Measurements from ENCODE around the gene YWHAB. TPM values are rescaled to one million over a fixed set of nuclear protein-coding genes. Genes with fewer than 3 reads are reported as not detected.

Gene YWHAB
- total and polyA plus RNA-seq, 2 donors from 2014 or later: 156 to 216 TPM

DNA sequence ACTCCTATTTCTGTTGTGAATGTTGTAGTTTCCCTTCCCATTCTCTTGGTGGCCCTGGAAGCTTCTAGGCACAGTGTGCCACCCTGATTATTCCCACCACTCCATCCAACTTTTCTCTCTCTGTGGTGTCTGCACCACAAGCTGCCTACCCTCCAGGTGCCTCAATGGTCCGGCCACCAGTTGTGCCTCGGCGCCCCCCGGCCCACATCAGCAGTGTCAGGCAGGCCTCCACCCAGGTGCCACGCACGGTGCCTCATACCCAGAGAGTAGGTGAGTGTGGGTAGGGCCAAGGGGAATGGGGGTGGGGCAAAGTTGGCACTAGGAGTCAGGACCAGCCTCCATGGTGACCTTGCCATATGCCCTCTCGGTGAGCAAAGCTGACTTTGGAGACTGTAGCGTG lies 47.4 kb downstream of the YWHAB start:
- no peaks in the 10 kb centered on the region for H3K27me3 ChIP-seq (ENCODE audit: control insufficient read depth, insufficient read depth, low read length)
- H3K4me1 ChIP-seq (ENCODE audit: control insufficient read depth in 2 of 3, insufficient read depth in 2 of 3, low read depth in 1 of 3, low read length in 3 of 3): no peaks in the 10 kb centered on the region
- H3K9me3 ChIP-seq (ENCODE audit: control insufficient read depth in 2 of 3, insufficient read depth in 1 of 3, low read length in 3 of 3): no peaks in the 10 kb centered on the region
- TF ChIP-seq CTCF (IDR thresholded peaks at IDR 0.05; ENCODE audit: borderline replicate concordance, extremely low read depth, insufficient read depth): no peak
- DNase-seq (no peak), FAIRE-seq (no peak)
- H3K27ac ChIP-seq (ENCODE audit: low read depth in 2 of 2, low read length in 2 of 2): no peak overlapping the region
- no peak overlapping the region for H3K4me3 ChIP-seq (ENCODE audit: low read length in 3 of 3)
- H3K36me3 ChIP-seq (ENCODE audit: control insufficient read depth in 2 of 3, insufficient read depth in 3 of 3, low read length in 3 of 3): peaks cover 0 to 2% (median 0%) of the 10 kb centered on the region in 3 donors
- no peak overlapping the region for H3K9ac ChIP-seq (ENCODE audit: low read length in 3 of 3)
- intact Hi-C loops (cut with DNase I): no loop called here

DNA sequence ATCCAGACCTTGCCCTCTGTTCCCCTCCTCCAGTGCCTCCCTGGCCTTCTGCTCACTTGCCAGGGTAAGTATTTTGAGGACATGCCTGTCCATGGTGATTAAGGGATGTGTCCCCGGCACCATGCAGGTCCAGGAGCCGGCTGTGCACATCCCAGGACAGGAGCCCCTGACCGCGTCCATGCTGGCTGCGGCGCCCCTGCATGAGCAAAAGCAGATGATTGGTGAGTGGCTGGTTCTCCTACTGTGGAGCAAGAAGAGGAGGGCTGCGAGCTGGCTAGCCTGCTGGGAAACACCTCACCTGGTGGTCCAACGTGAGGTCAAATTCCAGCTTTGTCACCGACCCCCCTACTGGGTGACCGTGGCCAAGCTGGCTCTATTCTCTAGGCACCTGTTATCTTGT lies 51.0 kb downstream of the YWHAB start:
- TF ChIP-seq CTCF (IDR thresholded peaks at IDR 0.05; ENCODE audit: borderline replicate concordance, extremely low read depth, insufficient read depth): no peak
- FAIRE-seq: no peak
- Histone ChIP-seq H3K4me3 (ENCODE audit: low read length in 3 of 3) (no peak overlapping the region), H3K36me3 (ENCODE audit: control insufficient read depth in 2 of 3, insufficient read depth in 3 of 3, low read length in 3 of 3) (peaks cover 0 to 6% (median 3%) of the 10 kb centered on the region in 3 donors), H3K4me1 (ENCODE audit: control insufficient read depth in 2 of 3, insufficient read depth in 2 of 3, low read depth in 1 of 3, low read length in 3 of 3) (peaks cover 0 to 4% (median 0%) of the 10 kb centered on the region in 3 donors), H3K27me3 (ENCODE audit: control insufficient read depth, insufficient read depth, low read length) (no peaks in the 10 kb centered on the region), H3K27ac (ENCODE audit: low read depth in 2 of 2, low read length in 2 of 2) (no peak overlapping the region), H3K9me3 (ENCODE audit: control insufficient read depth in 2 of 3, insufficient read depth in 1 of 3, low read length in 3 of 3) (no peaks in the 10 kb centered on the region), H3K9ac (ENCODE audit: low read length in 3 of 3) (no peak overlapping the region)
- DNase-seq: no peak
- intact Hi-C loops (cut with DNase I): no loop called here

DNA sequence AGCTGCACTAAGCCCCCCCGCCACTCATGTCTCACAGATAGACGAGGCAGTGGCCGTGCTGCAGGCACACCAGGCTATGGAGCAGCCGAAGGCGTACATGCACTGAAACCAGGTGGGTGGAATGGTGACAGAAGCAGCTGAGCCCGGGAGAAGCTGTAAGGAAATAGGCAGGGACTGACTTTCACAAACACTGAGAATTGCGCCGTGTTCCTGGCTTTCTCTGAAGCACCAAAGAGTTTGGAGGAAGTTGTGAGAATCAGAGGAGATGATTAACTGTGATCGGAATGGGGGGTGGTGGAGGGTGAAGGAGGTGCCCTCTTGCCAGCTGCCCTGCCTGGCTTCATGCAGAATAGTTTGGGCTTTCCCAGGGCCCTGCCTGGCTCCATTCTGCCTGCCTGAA lies 53.1 kb downstream of the YWHAB start:
- no peaks in the 10 kb centered on the region for H3K9me3 ChIP-seq (ENCODE audit: control insufficient read depth in 2 of 3, insufficient read depth in 1 of 3, low read length in 3 of 3)
- no peak overlapping the region for H3K9ac ChIP-seq (ENCODE audit: low read length in 3 of 3)
- H3K27ac ChIP-seq (ENCODE audit: low read depth in 2 of 2, low read length in 2 of 2): no peak overlapping the region
- H3K4me3 ChIP-seq (ENCODE audit: low read length in 3 of 3): no peak overlapping the region
- FAIRE-seq: no peak
- no peaks in the 10 kb centered on the region for H3K27me3 ChIP-seq (ENCODE audit: control insufficient read depth, insufficient read depth, low read length)
- no peak for DNase-seq
- intact Hi-C loops (cut with DNase I): no loop called here
- H3K36me3 ChIP-seq (ENCODE audit: control insufficient read depth in 2 of 3, insufficient read depth in 3 of 3, low read length in 3 of 3): peaks cover 2 to 19% (median 13%) of the 10 kb centered on the region in 3 donors
- peaks cover 0 to 4% (median 0%) of the 10 kb centered on the region in 3 donors for H3K4me1 ChIP-seq (ENCODE audit: control insufficient read depth in 2 of 3, insufficient read depth in 2 of 3, low read depth in 1 of 3, low read length in 3 of 3)
- TF ChIP-seq CTCF (IDR thresholded peaks at IDR 0.05; ENCODE audit: borderline replicate concordance, extremely low read depth, insufficient read depth): no peak

- peaks cover 4 to 24% (median 13%) of the 10 kb centered on the region in 3 donors for H3K36me3 ChIP-seq (ENCODE audit: control insufficient read depth in 2 of 3, insufficient read depth in 3 of 3, low read length in 3 of 3)
- no peak for FAIRE-seq
- intact Hi-C loops (cut with DNase I): no loop called here
Measured at GRCh38 chr20:44941120-44941691, 55.7 kb downstream of the YWHAB start.

More at GRCh38 chr20:44941120-44941691, 55.7 kb downstream of the YWHAB start:
- no peak for TF ChIP-seq CTCF (IDR thresholded peaks at IDR 0.05; ENCODE audit: borderline replicate concordance, extremely low read depth, insufficient read depth)
- H3K9ac ChIP-seq (ENCODE audit: low read length in 3 of 3): no peak overlapping the region
- no peak for DNase-seq
- H3K27me3 ChIP-seq (ENCODE audit: control insufficient read depth, insufficient read depth, low read length): no peaks in the 10 kb centered on the region
- H3K27ac ChIP-seq (ENCODE audit: low read depth in 2 of 2, low read length in 2 of 2): no peak overlapping the region
- peaks cover 0 to 6% (median under 1%) of the 10 kb centered on the region in 3 donors for H3K4me1 ChIP-seq (ENCODE audit: control insufficient read depth in 2 of 3, insufficient read depth in 2 of 3, low read depth in 1 of 3, low read length in 3 of 3)
- no peaks in the 10 kb centered on the region for H3K9me3 ChIP-seq (ENCODE audit: control insufficient read depth in 2 of 3, insufficient read depth in 1 of 3, low read length in 3 of 3)
- H3K4me3 ChIP-seq (ENCODE audit: low read length in 3 of 3): no peak overlapping the region
